Measurements from ENCODE around the gene LEF1. TPM values are rescaled to one million over a fixed set of nuclear protein-coding genes. Genes with fewer than 3 reads are reported as not detected.

LEF1 gene
- total RNA-seq, 1 experiment from 2014 or later: 2.8 TPM

DNA sequence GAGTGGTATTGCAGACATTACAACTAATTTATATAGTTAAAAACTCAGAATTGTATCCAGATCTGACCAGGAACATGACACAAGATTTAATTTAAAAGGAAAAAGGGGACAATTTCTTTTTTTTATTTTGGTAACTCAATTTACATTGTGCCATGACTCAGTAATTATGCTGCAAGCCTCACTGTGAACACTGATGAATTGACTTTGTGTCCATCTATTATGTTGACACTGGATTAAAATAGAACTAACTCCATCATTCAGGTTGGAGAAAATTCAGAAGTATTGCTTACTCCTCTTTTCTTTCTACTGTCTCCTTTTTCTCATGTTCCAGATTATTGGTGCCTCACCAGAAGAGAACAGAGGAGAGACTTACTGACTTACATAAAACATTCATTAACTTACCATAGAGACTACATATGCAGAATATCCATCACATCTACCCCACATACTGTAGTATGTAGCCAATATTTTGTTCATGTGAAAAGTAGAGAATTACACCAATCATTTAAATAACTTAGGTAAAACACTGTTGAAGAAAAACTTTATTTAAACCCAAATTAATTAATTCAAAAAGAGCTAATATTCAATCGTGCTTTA, 15.8 kb upstream of the LEF1 start:
- CTCF ChIA-PET: no interaction called here
- no peaks in the 10 kb centered on the region for H3K27me3 ChIP-seq (ENCODE audit: insufficient read depth, low read depth)

DNA sequence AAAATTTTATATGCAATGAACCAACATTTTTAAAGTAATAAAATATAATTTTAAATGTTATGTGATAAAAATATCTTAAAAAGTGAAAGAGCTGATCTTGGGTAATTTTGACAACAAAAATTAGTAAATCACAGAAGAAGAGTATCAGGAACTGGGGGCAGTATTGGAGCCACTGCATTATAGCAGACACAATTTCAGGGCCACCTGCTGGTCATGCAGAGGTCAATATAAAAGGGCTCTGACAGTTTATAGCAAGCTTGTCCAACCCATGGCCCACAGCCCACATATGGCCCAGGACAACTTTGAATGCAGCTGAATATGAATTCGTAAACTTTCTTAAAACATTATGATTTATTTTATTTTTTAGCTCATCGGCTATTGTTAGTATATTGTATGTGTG, 13.0 kb upstream of the LEF1 start:
- intact Hi-C loops (cut with micrococcal nuclease; ENCODE audit: unreplicated experiment): no loop called here
- Histone ChIP-seq H2AFZ (no peak overlapping the region), H3K4me1 (replicated peaks; ENCODE audit: insufficient read depth) (no peaks in the 10 kb centered on the region), H3K4me3 (no peak overlapping the region), H3K36me3 (ENCODE audit: low read depth) (no peaks in the 10 kb centered on the region), H3K27ac (no peak overlapping the region), H3K9me3 (ENCODE audit: insufficient read depth, low read depth) (no peaks in the 10 kb centered on the region), H3K4me2 (no peak overlapping the region), H4K20me1 (ENCODE audit: insufficient read depth) (no peaks in the 10 kb centered on the region), H3K79me2 (ENCODE audit: low read depth) (no peaks in the 10 kb centered on the region), H3F3A (ENCODE audit: insufficient read depth, low read depth) (no peaks in the 10 kb centered on the region), H3K27me3 (ENCODE audit: insufficient read depth, low read depth) (no peaks in the 10 kb centered on the region), H3K9me2 (ENCODE audit: insufficient read depth) (no peaks in the 10 kb centered on the region)
- DNase-seq: no peak
- CTCF ChIA-PET: no interaction called here
- TF ChIP-seq EZH2 (IDR thresholded peaks at IDR 0.05; ENCODE audit: low read depth): no peak
- TF ChIP-seq, protein P1, sequence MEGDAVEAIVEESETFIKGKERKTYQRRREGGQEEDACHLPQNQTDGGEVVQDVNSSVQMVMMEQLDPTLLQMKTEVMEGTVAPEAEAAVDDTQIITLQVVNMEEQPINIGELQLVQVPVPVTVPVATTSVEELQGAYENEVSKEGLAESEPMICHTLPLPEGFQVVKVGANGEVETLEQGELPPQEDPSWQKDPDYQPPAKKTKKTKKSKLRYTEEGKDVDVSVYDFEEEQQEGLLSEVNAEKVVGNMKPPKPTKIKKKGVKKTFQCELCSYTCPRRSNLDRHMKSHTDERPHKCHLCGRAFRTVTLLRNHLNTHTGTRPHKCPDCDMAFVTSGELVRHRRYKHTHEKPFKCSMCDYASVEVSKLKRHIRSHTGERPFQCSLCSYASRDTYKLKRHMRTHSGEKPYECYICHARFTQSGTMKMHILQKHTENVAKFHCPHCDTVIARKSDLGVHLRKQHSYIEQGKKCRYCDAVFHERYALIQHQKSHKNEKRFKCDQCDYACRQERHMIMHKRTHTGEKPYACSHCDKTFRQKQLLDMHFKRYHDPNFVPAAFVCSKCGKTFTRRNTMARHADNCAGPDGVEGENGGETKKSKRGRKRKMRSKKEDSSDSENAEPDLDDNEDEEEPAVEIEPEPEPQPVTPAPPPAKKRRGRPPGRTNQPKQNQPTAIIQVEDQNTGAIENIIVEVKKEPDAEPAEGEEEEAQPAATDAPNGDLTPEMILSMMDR (conservative IDR thresholded peaks at IDR 0.05): no peak
- POLR2A ChIA-PET (ENCODE audit: unreplicated experiment): no interaction called here
- no TSS peak for BruUV-seq (replicated peaks)

More for the DNA sequence above, 15.8 kb upstream of the LEF1 start:
- Histone ChIP-seq H3K4me2 (no peak overlapping the region), H3K9me3 (ENCODE audit: insufficient read depth, low read depth) (no peaks in the 10 kb centered on the region), H3K27ac (no peak overlapping the region), H3K4me1 (replicated peaks; ENCODE audit: insufficient read depth) (no peaks in the 10 kb centered on the region), H2AFZ (no peak overlapping the region), H3K36me3 (ENCODE audit: low read depth) (no peaks in the 10 kb centered on the region), H3K79me2 (ENCODE audit: low read depth) (no peaks in the 10 kb centered on the region), H4K20me1 (ENCODE audit: insufficient read depth) (no peaks in the 10 kb centered on the region), H3K9me2 (ENCODE audit: insufficient read depth) (no peaks in the 10 kb centered on the region), H3K4me3 (no peak overlapping the region), H3F3A (ENCODE audit: insufficient read depth, low read depth) (no peaks in the 10 kb centered on the region)
- no peak for DNase-seq
- POLR2A ChIA-PET (ENCODE audit: unreplicated experiment): no interaction called here
- intact Hi-C loops (cut with micrococcal nuclease; ENCODE audit: unreplicated experiment): no loop called here
- BruUV-seq (replicated peaks): no TSS peak
- TF ChIP-seq EZH2 (IDR thresholded peaks at IDR 0.05; ENCODE audit: low read depth): no peak
- TF ChIP-seq, protein P1 (conservative IDR thresholded peaks at IDR 0.05): no peak

DNA sequence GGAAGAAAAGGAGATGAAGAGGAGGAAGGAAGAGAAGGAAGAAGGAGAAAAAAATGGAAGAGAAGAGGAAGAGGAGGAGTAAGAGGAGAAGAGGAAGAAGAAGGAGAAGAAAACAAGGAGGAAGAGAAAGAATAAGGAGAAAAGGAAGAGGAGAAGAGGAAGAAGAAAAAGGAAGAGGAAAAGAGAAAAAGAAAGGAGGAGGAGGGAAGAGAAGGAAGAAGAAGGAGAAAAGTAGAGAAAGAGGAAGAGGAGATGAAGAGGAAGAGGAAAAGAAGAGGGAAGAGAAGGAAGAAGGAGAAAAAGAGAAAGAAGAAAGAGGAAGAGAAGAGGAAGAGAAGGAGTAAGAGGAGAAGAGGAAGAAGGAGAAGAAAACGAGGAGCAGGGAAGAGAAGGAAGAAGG, 11.8 kb upstream of the LEF1 start:
- Histone ChIP-seq H3K36me3 (ENCODE audit: low read depth) (no peaks in the 10 kb centered on the region), H3K79me2 (ENCODE audit: low read depth) (no peaks in the 10 kb centered on the region), H3K4me1 (replicated peaks; ENCODE audit: insufficient read depth) (no peaks in the 10 kb centered on the region), H2AFZ (no peak overlapping the region), H4K20me1 (ENCODE audit: insufficient read depth) (no peaks in the 10 kb centered on the region), H3K4me2 (no peak overlapping the region), H3K9me3 (ENCODE audit: insufficient read depth, low read depth) (no peaks in the 10 kb centered on the region), H3F3A (ENCODE audit: insufficient read depth, low read depth) (no peaks in the 10 kb centered on the region), H3K4me3 (no peak overlapping the region), H3K27me3 (ENCODE audit: insufficient read depth, low read depth) (no peaks in the 10 kb centered on the region), H3K27ac (no peak overlapping the region), H3K9me2 (ENCODE audit: insufficient read depth) (no peaks in the 10 kb centered on the region)
- no TSS peak for BruUV-seq (replicated peaks)
- intact Hi-C loops (cut with micrococcal nuclease; ENCODE audit: unreplicated experiment): no loop called here
- TF ChIP-seq, protein P1 (conservative IDR thresholded peaks at IDR 0.05): no peak
- TF ChIP-seq EZH2 (IDR thresholded peaks at IDR 0.05; ENCODE audit: low read depth): no peak
- POLR2A ChIA-PET (ENCODE audit: unreplicated experiment): no interaction called here
- no peak for DNase-seq
- CTCF ChIA-PET: no interaction called here
